Left lung (tissue), 10 donors: ENCODE results near the gene FUCA1. TPM values are rescaled to one million over a fixed set of nuclear protein-coding genes. Genes with fewer than 3 reads are reported as not detected.

Source experiments
- ATAC-seq: fragments of 200-7000 bp; cut with Tn5 transposase; one replicate; pipeline ENCODE4 v1.9.1; 2020; ENCODE audit warnings: moderate library complexity
- DNase-seq, 4 donors: peaks; one replicate each; pipeline ENCODE4 v3.0.0-alpha.2; 2013 to 2020
- H3K27ac ChIP-seq, 2 donors: fragments of 200-600 bp; sonication (generic) in 1 of 2; one replicate each; pipeline versions ENCODE4 v1.5.0 to v1.8.0; 2020 to 2021
- H3K27me3 ChIP-seq, 2 donors: fragments of 200-600 bp; sonication (generic) in 1 of 2; one replicate each; pipeline versions ENCODE4 v1.5.0 to v1.8.0; 2020 to 2021
- H3K36me3 ChIP-seq, 2 donors: fragments of 200-600 bp; sonication (generic) in 1 of 2; one replicate each; pipeline versions ENCODE4 v1.5.0 to v1.8.0; 2020 to 2021
- H3K4me1 ChIP-seq, 2 donors: fragments of 200-600 bp; one replicate each; pipeline ENCODE4 v1.8.0; 2021
- H3K4me3 ChIP-seq, 2 donors: fragments of 200-600 bp; sonication (generic) in 1 of 2; one replicate each; pipeline versions ENCODE4 v1.5.0 to v1.8.0; 2020 to 2021; ENCODE audit warnings: mild to moderate bottlenecking in 1 of 2
- H3K9me3 ChIP-seq, 2 donors: fragments of 200-600 bp; sonication (generic) in 1 of 2; one replicate each; pipeline versions ENCODE4 v1.5.0 to v1.8.0; 2020 to 2021
- CTCF ChIP-seq, 2 donors: fragments of 200-600 bp; sonication (generic) in 1 of 2; IDR thresholded peaks; one replicate each; pipeline versions ENCODE4 v1.5.0 to v1.8.0; 2021; ENCODE audit warnings: antibody characterized with exemption in 2 of 2
- intact Hi-C, 2 donors: fragments of 100-400 bp; cut with DNase I; formaldehyde crosslinking; loops; one replicate each; pipeline versions ENCODE4 v1.11.2 to v1.14.2; 2022
- polyA plus RNA-seq, 6 donors: library from polyadenylated mRNA; unstranded; fragments of 120-200 nt; gene quantifications; one replicate each; pipeline ENCODE4 v1.2.1, GENCODE V29; 2013; ENCODE audit not compliant: insufficient read length in 6 of 6
- total RNA-seq, 2 donors: library from RNA; stranded (reverse); fragmentation: NEBNext Ultra II Directional; extraction: Animal tissue kit (Norgen Biotek cat#: 25700); gene quantifications; one replicate each; pipeline ENCODE4 v1.2.1, GENCODE V29; 2021
- donor health status: DM: no; HTN: yes; CAD: no.
- donor health status: DM: no; HTN: no; CAD: no.

FUCA1 gene
- total and polyA plus RNA-seq, 8 donors, result 20.4 to 61.3 (median 25.3) TPM

- Histone ChIP-seq H3K36me3 (peaks cover 0 to 59% of the 10 kb centered on the region in 2 donors), H3K9me3 (no peaks in the 10 kb centered on the region), H3K27ac (no peak overlapping the region), H3K27me3 (no peaks in the 10 kb centered on the region), H3K4me3 (no peak overlapping the region), H3K4me1 (peaks cover 16 to 37% of the 10 kb centered on the region in 2 donors)
- no peak for TF ChIP-seq CTCF (IDR thresholded peaks at IDR 0.05)
- DNase-seq (no peak), ATAC-seq (no peak)
- intact Hi-C loops, result no loop called here
Observed at GRCh38 chr1:23797478-23798448, 70.3 kb downstream of the FUCA1 start.

GRCh38 chr1:23796466-23797271, 71.4 kb downstream of the FUCA1 start:
- H3K9me3 ChIP-seq, result no peaks in the 10 kb centered on the region
- ATAC-seq (no peak), DNase-seq (no peak)
- TF ChIP-seq CTCF (IDR thresholded peaks at IDR 0.05), result no peak
- peaks cover 21 to 46% of the 10 kb centered on the region in 2 donors for H3K4me1 ChIP-seq
- peaks cover 0 to 59% of the 10 kb centered on the region in 2 donors for H3K36me3 ChIP-seq
- H3K4me3 ChIP-seq, result no peak overlapping the region
- intact Hi-C loops, result no loop called here
- H3K27ac ChIP-seq, result no peak overlapping the region
- H3K27me3 ChIP-seq, result no peaks in the 10 kb centered on the region

GRCh38 chr1:23795676-23796465, 72.2 kb downstream of the FUCA1 start:
- no peaks in the 10 kb centered on the region for H3K9me3 ChIP-seq
- H3K4me1 ChIP-seq, result peaks cover 15 to 42% of the 10 kb centered on the region in 2 donors
- DNase-seq, result no peak
- peaks cover 0 to 59% of the 10 kb centered on the region in 2 donors for H3K36me3 ChIP-seq
- intact Hi-C loops, result no loop called here
- no peak for ATAC-seq
- no peak overlapping the region for H3K4me3 ChIP-seq
- no peak overlapping the region for H3K27ac ChIP-seq
- TF ChIP-seq CTCF (IDR thresholded peaks at IDR 0.05), result no peak
- no peaks in the 10 kb centered on the region for H3K27me3 ChIP-seq

Other genes starting within 250 kb of the FUCA1 start
- gene RPL11, start 176.5 kb downstream of the FUCA1 start, total RNA-seq, result 100 to 1,000 TPM; 761 to 849 TPM
- gene RPL11, start 176.5 kb downstream of the FUCA1 start, polyA plus RNA-seq, result 1,000 to 10,000 TPM; 2,625 to 3,171 (median 2,838) TPM
- 10 to 100 TPM; 48.6 to 50.3 TPM for gene ELOA, start 124.8 kb downstream of the FUCA1 start, total RNA-seq
- 10 to 100 TPM; 41.4 to 49.6 (median 43.9) TPM for gene ELOA, start 124.8 kb downstream of the FUCA1 start, polyA plus RNA-seq
- 10 to 100 TPM; 50.3 to 63.8 TPM for gene PITHD1, start 89.9 kb downstream of the FUCA1 start, total RNA-seq
- gene PITHD1, start 89.9 kb downstream of the FUCA1 start, polyA plus RNA-seq, result 10 to 100 TPM; 48.0 to 71.0 (median 58.4) TPM
- 10 to 100 TPM; 64.2 to 65.8 TPM for gene LYPLA2, start 77.1 kb downstream of the FUCA1 start, total RNA-seq
- 10 to 100 TPM; 36.9 to 49.0 (median 46.3) TPM for gene LYPLA2, start 77.1 kb downstream of the FUCA1 start, polyA plus RNA-seq
- gene GALE, start 67.5 kb downstream of the FUCA1 start, total RNA-seq, result 10 to 100 TPM; 57.5 to 68.0 TPM
- 10 to 100 TPM; 13.3 to 20.0 (median 17.1) TPM for gene GALE, start 67.5 kb downstream of the FUCA1 start, polyA plus RNA-seq
- 10 to 100 TPM; 34.1 to 51.3 TPM for gene HMGCL, start 42.9 kb downstream of the FUCA1 start, total RNA-seq
- 10 to 100 TPM; 32.3 to 37.1 (median 34.8) TPM for gene HMGCL, start 42.9 kb downstream of the FUCA1 start, polyA plus RNA-seq
- under 1 TPM; 0.05 to 0.06 TPM for gene CNR2, start 45.1 kb upstream of the FUCA1 start, total RNA-seq
- gene CNR2, start 45.1 kb upstream of the FUCA1 start, polyA plus RNA-seq, result under 1 TPM; 0.11 to 0.27 (median 0.15) TPM
- 100 to 1,000 TPM in 1 of 2 donors, 10 to 100 TPM in 1; 79.0 to 105 TPM for gene PNRC2, start 91.5 kb upstream of the FUCA1 start, total RNA-seq
- gene PNRC2, start 91.5 kb upstream of the FUCA1 start, polyA plus RNA-seq, result 100 to 1,000 TPM; 217 to 266 (median 245) TPM
- gene SRSF10, start 112.0 kb upstream of the FUCA1 start, total RNA-seq, result 100 to 1,000 TPM in 1 of 2 donors, 10 to 100 TPM in 1; 84.9 to 102 TPM
- 100 to 1,000 TPM; 239 to 296 (median 262) TPM for gene SRSF10, start 112.0 kb upstream of the FUCA1 start, polyA plus RNA-seq
- gene MYOM3, start 243.8 kb upstream of the FUCA1 start, total RNA-seq, result under 1 TPM; 0.44 to 0.52 TPM
- gene MYOM3, start 243.8 kb upstream of the FUCA1 start, polyA plus RNA-seq, result under 1 TPM in 5 of 6 donors, not detected in 1; 0.06 to 0.31 (median 0.17) TPM